IPS-11a (cell line): ENCODE measurements around the gene FGF4.
A peak's percentile ranks its signal among the peaks of the same experiment; 100 is the strongest.

Experiments
- H3K4me3 ChIP-seq: one replicate; pipeline ENCODE4 v1.5.1; 2013; ENCODE audit warnings: low read depth, low read length, control low read depth

FGF4 gene

GRCh38 chr11:69775163-69775755 lies at the start of gene FGF4:
Gene FGF4, minus strand, starts transcription at chr11:69775341. Its CDS starts 257 bp downstream, at chr11:69775084.
- peak within 1 kb of the TSS; percentile 35 for H3K4me3 ChIP-seq

GRCh38 chr11:69823641-69824265 lies 48.6 kb upstream of the FGF4 start:
- H3K4me3 ChIP-seq, result no peak overlapping the region

- no peak overlapping the region for H3K4me3 ChIP-seq
These were observed 47.7 kb upstream of the FGF4 start for GRCh38 chr11:69822676-69823494.

GRCh38 chr11:69821511-69822040 lies 46.4 kb upstream of the FGF4 start:
- no peak overlapping the region for H3K4me3 ChIP-seq

- H3K4me3 ChIP-seq, result no peak overlapping the region
These were observed 45.3 kb upstream of the FGF4 start for GRCh38 chr11:69820441-69820840.

- H3K4me3 ChIP-seq, result no peak overlapping the region
These were observed 44.5 kb upstream of the FGF4 start for GRCh38 chr11:69819541-69820070.

- H3K4me3 ChIP-seq, result no peak within 1 kb of the TSS
These were observed 43.7 kb upstream of the FGF4 start, which contains the start of gene FGF3 for GRCh38 chr11:69818603-69819441. Gene FGF3, minus strand, starts transcription at chr11:69819416. Its CDS starts 483 bp downstream, at chr11:69818933.

GRCh38 chr11:69818231-69818602 lies 43.1 kb upstream of the FGF4 start:
- no peak overlapping the region for H3K4me3 ChIP-seq

- H3K4me3 ChIP-seq, result peak overlapping the region; percentile 4
These were observed 42.4 kb upstream of the FGF4 start for GRCh38 chr11:69817265-69818230.

- no peak overlapping the region for H3K4me3 ChIP-seq
These were observed 41.5 kb upstream of the FGF4 start for GRCh38 chr11:69816671-69817070.

- no peak overlapping the region for H3K4me3 ChIP-seq
These were observed 40.8 kb upstream of the FGF4 start for GRCh38 chr11:69815973-69816372.

- no peak overlapping the region for H3K4me3 ChIP-seq
These were observed 39.8 kb upstream of the FGF4 start for GRCh38 chr11:69814902-69815301.

- H3K4me3 ChIP-seq, result no peak overlapping the region
These were observed 39.3 kb upstream of the FGF4 start for GRCh38 chr11:69814411-69814810.

GRCh38 chr11:69813839-69814238 lies 38.7 kb upstream of the FGF4 start:
- no peak overlapping the region for H3K4me3 ChIP-seq

GRCh38 chr11:69812946-69813345 lies 37.8 kb upstream of the FGF4 start:
- no peak overlapping the region for H3K4me3 ChIP-seq

- no peak overlapping the region for H3K4me3 ChIP-seq
These were observed 37.1 kb upstream of the FGF4 start for GRCh38 chr11:69812256-69812655.

- no peak overlapping the region for H3K4me3 ChIP-seq
These were observed 36.3 kb upstream of the FGF4 start for GRCh38 chr11:69811431-69811830.

- no peak overlapping the region for H3K4me3 ChIP-seq
These were observed 35.4 kb upstream of the FGF4 start for GRCh38 chr11:69810289-69811118.
